GF-D8 (cell line): ENCODE data around the gene METTL1.
"Not testable (repeated sequence)": the region's sequence is repeated elsewhere in the genome, so short reads cannot be mapped to it uniquely, and the experiment has no call there.

Experiments used
- DNase-seq: peaks from one replicate; lab custom pipeline; 2025; lab: John Stamatoyannopoulos, UW

Gene METTL1

GRCh38 chr12:57722716-57723629 lies 48.9 kb downstream of the METTL1 start:
- DNase-seq = no peak

DNA sequence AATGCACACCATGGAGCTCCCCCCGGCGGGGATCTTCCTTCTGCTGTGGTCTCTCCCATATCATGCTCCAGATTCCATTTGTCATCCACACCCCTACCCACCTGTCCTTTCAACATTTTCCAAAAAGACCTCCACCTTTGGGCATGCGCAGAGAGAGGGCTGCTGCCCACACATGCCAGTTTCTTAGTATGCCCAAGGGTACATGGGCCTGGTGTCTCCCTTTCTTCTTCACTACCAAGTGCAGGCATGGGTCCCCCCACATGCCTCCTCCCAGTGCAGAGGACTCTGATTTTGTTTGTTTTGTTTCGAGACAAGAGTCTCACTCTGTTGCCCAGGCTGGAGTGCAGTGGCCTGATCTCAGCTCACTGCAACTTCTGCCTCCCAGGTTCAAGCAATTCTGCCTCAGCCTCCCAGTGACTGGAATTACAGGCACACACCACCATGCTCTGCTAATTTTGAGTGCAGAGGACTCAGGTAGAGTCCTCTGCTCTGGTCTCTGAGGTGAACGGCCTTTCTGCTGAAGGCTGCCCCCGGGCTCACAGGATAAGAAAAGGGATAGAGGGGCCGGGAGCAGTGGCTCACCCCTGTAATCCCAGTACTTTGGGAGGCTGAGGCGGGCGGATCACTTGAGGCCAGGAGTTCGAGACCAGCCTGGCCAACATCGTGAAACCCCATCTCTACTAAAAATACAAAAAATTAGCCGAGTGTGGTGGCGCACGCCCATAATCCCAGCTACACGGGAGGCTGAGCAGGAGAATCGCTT lies 49.9 kb downstream of the METTL1 start:
- DNase-seq = not testable (repeated sequence)

DNA sequence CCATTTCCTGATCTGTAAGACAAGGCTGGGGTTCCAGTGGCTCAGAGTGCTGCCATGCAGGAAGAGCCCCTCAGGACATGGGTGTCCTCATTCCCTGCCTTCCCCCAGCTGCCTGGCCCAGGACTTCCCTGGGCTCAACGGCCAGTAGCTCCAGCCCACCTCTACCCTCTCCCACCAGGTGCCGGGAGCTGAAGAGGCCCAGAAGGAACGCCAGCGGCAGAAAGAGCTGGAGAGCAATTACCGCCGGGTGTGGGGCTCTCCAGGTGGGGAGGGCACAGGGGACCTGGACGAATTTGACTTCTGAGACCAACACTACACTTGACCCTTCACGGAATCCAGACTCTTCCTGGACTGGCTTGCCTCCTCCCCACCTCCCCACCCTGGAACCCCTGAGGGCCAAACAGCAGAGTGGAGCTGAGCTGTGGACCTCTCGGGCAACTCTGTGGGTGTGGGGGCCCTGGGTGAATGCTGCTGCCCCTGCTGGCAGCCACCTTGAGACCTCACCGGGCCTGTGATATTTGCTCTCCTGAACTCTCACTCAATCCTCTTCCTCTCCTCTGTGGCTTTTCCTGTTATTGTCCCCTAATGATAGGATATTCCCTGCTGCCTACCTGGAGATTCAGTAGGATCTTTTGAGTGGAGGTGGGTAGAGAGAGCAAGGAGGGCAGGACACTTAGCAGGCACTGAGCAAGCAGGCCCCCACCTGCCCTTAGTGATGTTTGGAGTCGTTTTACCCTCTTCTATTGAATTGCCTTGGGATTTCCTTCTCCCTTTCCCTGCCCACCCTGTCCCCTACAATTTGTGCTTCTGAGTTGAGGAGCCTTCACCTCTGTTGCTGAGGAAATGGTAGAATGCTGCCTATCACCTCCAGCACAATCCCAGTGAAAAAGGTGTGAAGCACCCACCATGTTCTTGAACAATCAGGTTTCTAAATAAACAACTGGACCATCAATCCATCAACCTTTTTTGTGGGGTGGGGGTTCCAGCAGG lies 51.0 kb downstream of the METTL1 start:
- no peak for DNase-seq

DNA sequence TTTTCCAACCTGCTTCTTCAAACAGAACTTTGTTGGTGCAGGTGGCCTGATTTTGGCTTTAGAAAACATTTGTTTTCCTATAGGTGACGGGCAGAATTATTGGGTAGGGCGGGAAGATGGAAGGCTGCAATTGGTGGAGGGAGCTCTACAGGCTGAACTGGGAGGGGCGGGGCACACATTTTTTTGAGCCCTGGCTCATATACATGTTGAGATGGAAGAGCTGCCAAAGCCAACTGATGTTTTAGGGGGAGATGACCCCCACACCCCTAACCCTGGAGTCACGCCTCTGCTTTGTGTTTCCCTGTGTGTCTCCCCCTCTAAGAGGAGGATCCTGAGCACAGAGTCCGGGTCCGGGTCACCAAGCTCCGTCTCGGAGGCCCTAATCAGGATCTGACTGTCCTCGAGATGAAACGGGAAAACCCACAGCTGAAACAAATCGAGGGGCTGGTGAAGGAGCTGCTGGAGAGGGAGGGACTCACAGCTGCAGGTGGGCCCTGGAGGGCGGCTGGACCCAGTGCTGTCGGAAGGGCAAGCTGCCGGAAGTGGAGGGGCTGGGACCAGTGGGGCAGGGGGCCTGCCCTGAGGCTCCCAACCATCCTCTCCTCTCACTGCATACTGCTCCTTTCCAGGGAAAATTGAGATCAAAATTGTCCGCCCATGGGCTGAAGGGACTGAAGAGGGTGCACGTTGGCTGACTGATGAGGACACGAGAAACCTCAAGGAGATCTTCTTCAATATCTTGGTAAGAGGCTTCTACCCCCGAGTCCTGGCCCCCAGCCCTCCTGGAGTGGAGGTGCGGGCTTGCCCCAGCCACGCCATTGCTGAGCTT lies 51.9 kb downstream of the METTL1 start:
- no peak for DNase-seq

DNA sequence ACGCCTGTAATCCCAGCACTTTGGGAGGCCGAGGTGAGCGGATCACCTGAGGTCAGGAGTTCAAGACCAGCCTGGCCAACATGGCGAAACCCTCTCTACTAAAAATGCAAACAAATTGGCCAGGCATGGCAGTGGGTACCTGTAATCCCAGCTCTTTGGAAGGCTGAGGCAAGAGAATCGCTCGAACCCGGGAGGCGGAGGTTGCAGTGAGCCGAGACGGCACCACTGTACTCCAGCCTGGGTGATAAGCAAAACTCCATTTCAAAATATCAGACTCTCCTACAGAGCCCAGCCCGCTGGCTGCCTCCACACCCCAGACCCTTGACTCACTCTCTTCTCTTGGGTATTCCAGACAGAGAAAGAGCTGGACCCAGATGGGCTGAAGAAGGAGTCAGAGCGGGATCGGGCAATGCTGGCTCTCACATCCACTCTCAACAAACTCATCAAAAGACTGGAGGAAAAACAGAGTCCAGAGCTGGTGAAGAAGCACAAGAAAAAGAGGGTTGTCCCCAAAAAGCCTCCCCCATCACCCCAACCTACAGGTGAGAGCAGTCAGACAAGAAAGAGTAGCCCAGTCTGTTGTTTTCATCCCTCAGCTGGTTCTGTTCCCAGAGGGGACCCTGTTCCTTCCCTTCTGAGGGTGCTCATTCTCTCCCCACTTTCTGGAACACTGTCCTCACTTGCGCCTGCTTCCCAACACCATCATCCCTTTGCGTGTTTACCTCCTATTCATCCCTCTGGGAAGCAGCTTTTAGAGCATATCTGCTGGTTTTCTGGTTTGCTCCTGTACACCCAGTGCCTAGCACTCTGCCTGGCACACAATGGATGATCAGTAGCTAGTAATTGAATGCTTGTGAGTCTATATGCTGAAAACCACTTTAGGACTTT lies 53.0 kb downstream of the METTL1 start:
- no peak for DNase-seq
